ENCODE data around the gene DGKD.

The DGKD gene

GRCh38 chr2:233339427-233339826 is 14.9 kb upstream of the DGKD start:
- Histone ChIP-seq H3K9ac (ENCODE audit: low read depth, low read length, poor library complexity, severe bottlenecking) (no peak overlapping the region), H3F3A (ENCODE audit: low read depth) (no peaks in the 10 kb centered on the region), H3K79me2 (ENCODE audit: insufficient read depth, low read length) (no peaks in the 10 kb centered on the region), H3K27me3 (ENCODE audit: insufficient read depth, low read length, poor library complexity, severe bottlenecking) (no peaks in the 10 kb centered on the region), H2AFZ (ENCODE audit: low read length) (no peak overlapping the region), H3K9me3 (ENCODE audit: insufficient read depth, low read depth, low read length) (no peaks in the 10 kb centered on the region), H3K36me3 (ENCODE audit: insufficient read depth, low read length) (no peaks in the 10 kb centered on the region), H3K4me1 (ENCODE audit: insufficient read depth, low read length, poor library complexity, severe bottlenecking) (no peaks in the 10 kb centered on the region), H4K20me1 (ENCODE audit: insufficient read depth, low read length, poor library complexity, severe bottlenecking) (no peaks in the 10 kb centered on the region), H3K9me2 (replicated peaks; ENCODE audit: low read depth, low read length) (no peaks in the 10 kb centered on the region), H3K4me2 (ENCODE audit: low read depth, low read length, poor library complexity, severe bottlenecking) (no peak overlapping the region), H3K4me3 (ENCODE audit: low read length, poor library complexity, severe bottlenecking) (no peak overlapping the region)
- TF ChIP-seq EZH2phosphoT487 (IDR thresholded peaks at IDR 0.05; ENCODE audit: borderline replicate concordance) = no peak
- TF ChIP-seq CTCF (conservative IDR thresholded peaks at IDR 0.05; ENCODE audit: low read length) = no peak

GRCh38 chr2:233341296-233341695 is 13.0 kb upstream of the DGKD start:
- Histone ChIP-seq H3F3A (ENCODE audit: low read depth) (no peaks in the 10 kb centered on the region), H2AFZ (ENCODE audit: low read length) (no peak overlapping the region), H3K9me2 (replicated peaks; ENCODE audit: low read depth, low read length) (no peaks in the 10 kb centered on the region), H3K4me1 (ENCODE audit: insufficient read depth, low read length, poor library complexity, severe bottlenecking) (no peaks in the 10 kb centered on the region), H3K79me2 (ENCODE audit: insufficient read depth, low read length) (no peaks in the 10 kb centered on the region), H3K9ac (ENCODE audit: low read depth, low read length, poor library complexity, severe bottlenecking) (no peak overlapping the region), H3K36me3 (ENCODE audit: insufficient read depth, low read length) (no peaks in the 10 kb centered on the region), H3K4me3 (ENCODE audit: low read length, poor library complexity, severe bottlenecking) (no peak overlapping the region), H4K20me1 (ENCODE audit: insufficient read depth, low read length, poor library complexity, severe bottlenecking) (no peaks in the 10 kb centered on the region), H3K9me3 (ENCODE audit: insufficient read depth, low read depth, low read length) (no peaks in the 10 kb centered on the region), H3K4me2 (ENCODE audit: low read depth, low read length, poor library complexity, severe bottlenecking) (no peak overlapping the region), H3K27me3 (ENCODE audit: insufficient read depth, low read length, poor library complexity, severe bottlenecking) (no peaks in the 10 kb centered on the region)
- TF ChIP-seq CTCF (conservative IDR thresholded peaks at IDR 0.05; ENCODE audit: low read length) = no peak
- no peak for TF ChIP-seq EZH2phosphoT487 (IDR thresholded peaks at IDR 0.05; ENCODE audit: borderline replicate concordance)

- no peak overlapping the region for H3K9ac ChIP-seq (ENCODE audit: low read depth, low read length, poor library complexity, severe bottlenecking)
- TF ChIP-seq CTCF (conservative IDR thresholded peaks at IDR 0.05; ENCODE audit: low read length) (no peak), EZH2phosphoT487 (IDR thresholded peaks at IDR 0.05; ENCODE audit: borderline replicate concordance) (no peak)
- H3K9me3 ChIP-seq (ENCODE audit: insufficient read depth, low read depth, low read length) = no peaks in the 10 kb centered on the region
- no peaks in the 10 kb centered on the region for H3F3A ChIP-seq (ENCODE audit: low read depth)
- H3K36me3 ChIP-seq (ENCODE audit: insufficient read depth, low read length) = no peaks in the 10 kb centered on the region
- H3K79me2 ChIP-seq (ENCODE audit: insufficient read depth, low read length) = no peaks in the 10 kb centered on the region
- H3K4me2 ChIP-seq (ENCODE audit: low read depth, low read length, poor library complexity, severe bottlenecking) = no peak overlapping the region
- H3K4me1 ChIP-seq (ENCODE audit: insufficient read depth, low read length, poor library complexity, severe bottlenecking) = no peaks in the 10 kb centered on the region
- no peak overlapping the region; the same call in 1 of the 2 replicates for H2AFZ ChIP-seq (ENCODE audit: low read length)
- H4K20me1 ChIP-seq (ENCODE audit: insufficient read depth, low read length, poor library complexity, severe bottlenecking) = no peaks in the 10 kb centered on the region
- H3K9me2 ChIP-seq (replicated peaks; ENCODE audit: low read depth, low read length) = no peaks in the 10 kb centered on the region
- H3K27me3 ChIP-seq (ENCODE audit: insufficient read depth, low read length, poor library complexity, severe bottlenecking) = no peaks in the 10 kb centered on the region
- no peak overlapping the region for H3K4me3 ChIP-seq (ENCODE audit: low read length, poor library complexity, severe bottlenecking)
Observed at GRCh38 chr2:233342301-233342700, 12.0 kb upstream of the DGKD start.

All from Loucy (cell line).